HPDE6-E6E7 (cell line): ENCODE measurements around the gene CCNF.

Experiments used
- DNase-seq: peaks from one replicate; pipeline ENCODE4 v3.0.0; 2011; ENCODE audit warnings: missing footprints; ENCODE audit errors: extremely low spot score

The CCNF gene

DNA sequence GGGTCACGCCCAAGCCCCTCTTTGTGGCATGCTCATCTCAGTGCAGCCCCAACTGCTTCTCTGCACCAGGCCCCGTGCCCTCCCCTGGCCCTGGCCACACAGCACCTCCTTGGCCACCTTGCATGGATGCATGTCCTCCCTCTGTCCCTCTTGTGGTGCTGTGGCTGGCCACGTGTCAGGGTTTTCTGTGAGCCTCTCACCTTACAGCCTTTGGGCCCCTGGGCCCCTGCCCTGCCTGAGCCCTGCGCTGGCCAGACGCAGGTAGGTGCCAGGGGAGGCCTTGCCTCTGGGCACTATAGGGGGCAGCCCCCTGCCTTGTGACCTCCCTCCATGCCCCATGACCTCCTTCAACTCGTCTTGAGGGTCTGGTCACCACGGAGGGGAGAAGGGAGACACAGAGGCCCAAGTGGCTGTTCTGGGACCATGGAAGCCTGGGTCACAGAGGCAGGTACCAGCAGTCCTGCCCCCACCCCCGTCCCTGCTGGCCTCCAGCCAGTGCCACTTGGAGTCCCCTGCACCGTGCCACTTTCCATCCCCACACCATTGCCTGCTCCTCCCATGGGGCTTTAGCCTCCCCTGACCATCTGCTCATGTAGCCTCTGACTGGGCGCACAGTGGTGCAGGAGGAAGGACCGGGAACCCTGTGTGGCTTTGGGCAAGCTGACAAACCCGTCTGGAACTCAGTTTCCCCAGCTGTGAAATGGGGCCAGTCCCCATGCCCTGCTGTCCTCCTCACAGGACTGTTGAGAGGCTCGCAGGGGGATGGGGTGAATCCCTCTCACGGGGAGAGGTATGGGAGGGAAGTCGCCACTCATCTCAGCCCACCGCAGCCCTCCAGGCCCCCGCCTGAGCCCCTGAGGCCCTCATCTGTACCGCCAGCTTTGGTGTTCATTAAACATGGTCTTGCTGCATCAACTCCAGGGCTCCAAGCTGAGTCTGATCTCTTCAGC is 73.0 kb downstream of the CCNF start:
- DNase-seq = no peak

DNA sequence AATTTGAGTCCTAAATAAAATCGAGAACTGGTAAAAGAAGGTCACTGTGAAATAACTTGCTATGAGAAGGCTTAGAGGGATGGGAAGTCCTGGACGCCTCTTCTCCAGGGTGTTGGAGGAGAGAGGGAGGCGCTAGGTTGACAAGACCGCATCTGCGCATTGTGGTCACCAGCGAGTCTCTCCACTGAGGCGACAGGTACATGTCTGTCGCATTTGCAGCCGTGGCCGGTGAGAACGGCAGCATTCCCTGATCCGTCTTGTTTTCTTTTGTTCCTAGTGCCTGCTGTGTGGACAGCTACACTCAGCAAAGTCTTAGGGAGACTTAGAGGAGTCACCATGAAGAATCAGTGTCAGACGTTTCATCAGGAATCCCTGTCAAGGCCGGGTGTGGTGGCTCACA is 76.4 kb downstream of the CCNF start:
- no peak for DNase-seq

DNA sequence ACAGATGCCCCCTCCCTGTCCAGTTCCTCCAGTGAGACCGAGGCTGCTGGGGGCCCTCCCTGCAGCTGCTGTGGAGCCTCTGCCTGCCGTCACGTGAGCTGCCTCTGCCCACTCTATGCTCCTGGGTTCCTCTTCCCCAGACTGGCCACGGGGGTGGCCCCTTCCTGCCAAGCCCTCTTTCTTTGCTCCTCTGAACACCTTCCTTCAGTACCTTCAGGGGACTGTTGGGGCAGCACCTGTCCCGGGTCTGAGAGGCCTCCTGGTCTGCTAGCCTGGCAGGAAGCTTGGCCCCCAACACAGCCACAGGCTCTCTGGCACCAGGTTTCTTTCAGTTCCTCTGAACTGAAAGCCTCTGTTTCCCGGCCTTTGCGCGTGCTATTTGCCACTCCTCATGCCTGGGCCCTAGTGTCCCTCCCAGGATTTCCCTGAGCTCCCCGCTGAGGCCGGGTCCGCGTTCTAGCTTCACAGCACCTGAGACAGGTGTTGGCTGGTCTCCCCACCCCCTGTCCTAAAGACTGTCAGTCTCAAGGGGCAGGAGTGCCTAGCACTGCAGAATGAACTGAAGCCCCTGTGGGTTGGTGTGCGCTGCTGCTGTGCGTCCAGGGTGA is 77.9 kb downstream of the CCNF start:
- DNase-seq = no peak

DNA sequence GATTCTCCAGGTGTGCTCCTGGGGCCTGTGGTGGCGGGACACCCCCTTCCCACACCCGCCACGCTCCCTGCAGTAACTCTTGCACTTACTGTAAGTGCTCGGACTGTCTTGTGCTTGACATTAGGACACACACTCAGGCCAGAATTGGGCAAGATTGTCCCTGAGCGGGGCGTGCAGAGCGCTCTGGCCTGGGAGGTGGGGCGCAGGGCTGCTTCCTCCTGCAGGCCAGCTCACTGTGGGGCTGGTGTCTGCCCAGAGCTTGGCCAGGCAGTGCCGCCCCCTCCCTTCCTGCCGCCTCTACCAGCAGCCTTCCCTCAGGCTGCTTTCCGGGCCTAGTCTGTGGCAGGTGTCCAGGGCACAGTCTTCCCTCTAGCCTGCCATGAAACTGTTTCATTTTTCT is 78.4 kb downstream of the CCNF start:
- DNase-seq = no peak
